GM18951 (cell line): Measurements from ENCODE around the gene CIRBP.

Experiments
- POLR2A ChIP-seq: IDR thresholded peaks from 4 replicates; pipeline ENCODE4 v1.6.1; 2011; ENCODE audit warnings: mild to moderate bottlenecking; ENCODE audit not compliant: insufficient read length, insufficient read depth; ENCODE audit errors: extremely low read depth
- in situ Hi-C: fragments of 300-500 bp; cut with MboI; formaldehyde crosslinking; loops from one replicate; pipeline ENCODE4 v1.12.0; 2022; ENCODE audit warnings: low sequenced_read_pairs, mixed read lengths, inconsistent platforms; ENCODE audit not compliant: unreplicated experiment

Gene CIRBP

GRCh38 chr19:1290703-1291651, 21.8 kb downstream of the CIRBP start:
- in situ Hi-C loops, result no loop called here

DNA sequence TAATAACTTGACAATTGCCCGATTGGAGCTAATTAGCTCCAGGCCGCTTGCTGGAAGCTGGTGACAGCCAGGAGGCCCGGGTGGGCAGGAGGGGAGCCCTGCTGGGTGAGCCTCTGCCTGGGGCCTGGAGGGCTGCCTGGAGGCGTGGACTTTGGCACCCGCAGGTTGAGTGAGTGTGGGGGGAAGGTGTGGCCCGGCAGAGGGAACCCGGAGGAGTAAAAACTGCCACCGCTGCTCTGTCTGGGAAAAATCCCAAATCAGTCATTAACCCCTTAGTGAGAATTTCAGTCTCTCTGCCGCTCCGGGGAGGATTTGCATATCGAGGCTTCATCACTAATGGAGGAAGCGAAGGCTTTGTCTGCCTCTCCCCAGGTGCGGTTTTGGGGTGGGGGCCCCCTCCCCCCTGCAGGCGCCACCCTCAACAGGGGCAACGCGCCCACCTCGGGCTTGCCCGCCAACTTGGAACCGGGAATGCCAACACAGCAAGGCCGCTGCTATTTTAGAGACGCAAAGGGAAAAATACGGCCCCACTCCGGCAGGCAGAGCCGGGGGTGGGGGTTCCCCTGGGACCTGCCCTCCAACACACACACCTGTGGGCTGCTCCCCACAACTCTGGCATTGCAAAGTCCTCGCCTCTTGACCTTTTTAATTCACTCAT, 22.8 kb downstream of the CIRBP start:
- no peak for TF ChIP-seq POLR2A
- in situ Hi-C loops, result no loop called here

More at GRCh38 chr19:1290703-1291651, 21.8 kb downstream of the CIRBP start:
- no peak for TF ChIP-seq POLR2A

DNA sequence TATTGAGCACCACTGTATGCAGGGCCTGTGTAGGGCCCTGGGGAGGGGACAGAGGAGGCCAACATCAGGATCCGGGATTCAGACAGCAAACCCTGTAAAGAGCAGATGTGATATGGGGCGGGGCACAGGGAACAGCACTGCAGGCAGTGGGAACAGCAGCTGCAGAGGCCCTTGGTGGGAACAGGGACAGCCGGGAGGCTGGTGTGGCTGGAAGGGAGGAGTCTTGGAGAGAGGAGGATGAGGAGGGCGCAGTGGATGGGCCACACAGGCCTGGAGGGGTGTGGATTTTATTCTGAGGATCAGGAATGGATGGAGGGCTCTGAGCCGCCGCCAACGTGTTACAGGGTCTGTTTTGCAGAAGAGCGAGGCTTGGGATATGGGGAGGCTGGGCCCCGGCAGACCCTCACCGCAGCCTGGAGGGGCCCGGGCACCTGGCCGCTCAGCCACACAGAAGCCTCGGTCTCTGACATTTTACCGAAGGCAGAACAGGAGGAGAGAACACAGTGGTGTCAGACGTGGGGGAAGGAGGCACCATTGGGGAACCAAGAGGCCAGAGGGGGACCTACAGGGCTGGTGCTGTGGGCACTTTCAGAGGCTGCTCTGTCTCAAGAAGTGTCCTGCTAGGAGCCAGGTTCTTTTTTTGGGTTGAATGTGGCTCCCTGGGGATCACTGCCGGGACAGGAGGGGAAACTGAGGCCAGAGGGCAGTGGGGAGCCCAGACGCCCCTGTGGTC, 23.5 kb downstream of the CIRBP start:
- no peak for TF ChIP-seq POLR2A
- in situ Hi-C loops, result no loop called here

DNA sequence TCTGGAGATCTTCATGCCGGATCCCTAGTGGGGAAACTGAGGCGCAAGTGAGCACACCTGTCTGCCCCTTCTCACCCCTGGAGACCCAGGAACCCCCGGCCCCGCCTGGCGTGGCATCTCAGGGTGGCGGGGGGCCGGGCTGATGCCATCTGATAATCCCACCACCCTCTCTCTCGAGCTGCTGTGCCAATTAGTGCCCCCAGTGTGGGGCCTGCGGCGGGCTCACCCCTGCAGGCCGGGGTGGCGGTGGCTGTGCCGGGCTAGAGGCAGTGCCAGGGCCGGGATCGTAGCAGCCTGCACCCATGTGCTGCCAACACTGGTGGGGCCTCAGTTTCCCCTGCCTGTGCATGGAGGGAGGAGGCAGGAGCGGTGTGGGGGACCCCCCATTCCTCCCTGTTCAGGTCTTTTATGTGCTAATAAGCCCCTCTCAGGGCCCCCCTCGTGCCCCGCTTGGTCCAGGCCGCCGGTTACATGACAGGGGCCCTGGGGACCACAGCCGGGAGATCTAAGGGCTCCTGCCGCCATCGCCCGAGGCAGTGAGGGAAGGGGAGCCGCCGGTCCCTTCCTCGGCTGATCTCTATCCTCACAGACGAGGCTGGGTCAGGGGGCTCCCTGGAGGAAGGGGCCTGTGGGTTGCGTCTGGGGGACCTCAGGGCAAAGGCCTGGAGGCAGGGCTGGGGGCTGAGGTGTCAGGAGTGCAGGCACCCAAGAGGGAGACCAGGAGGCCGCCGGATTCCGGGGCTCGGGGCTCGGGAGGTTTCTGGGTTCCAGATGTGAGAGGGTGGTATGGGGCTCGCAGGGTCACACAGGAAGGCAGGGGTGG, 24.9 kb downstream of the CIRBP start:
- in situ Hi-C loops, result no loop called here
- no peak for TF ChIP-seq POLR2A

GRCh38 chr19:1294688-1295087, 25.6 kb downstream of the CIRBP start:
- in situ Hi-C loops, result no loop called here
- no peak for TF ChIP-seq POLR2A

- no peak for TF ChIP-seq POLR2A
- in situ Hi-C loops, result no loop called here
These were observed 26.3 kb downstream of the CIRBP start for GRCh38 chr19:1295169-1296012.

- TF ChIP-seq POLR2A, result no peak
- in situ Hi-C loops, result no loop called here
These were observed 26.9 kb downstream of the CIRBP start for GRCh38 chr19:1296078-1296477.

- in situ Hi-C loops, result no loop called here
- TF ChIP-seq POLR2A, result no peak
These were observed 27.6 kb downstream of the CIRBP start for GRCh38 chr19:1296575-1297271.

GRCh38 chr19:1298235-1298634, 29.1 kb downstream of the CIRBP start:
- in situ Hi-C loops, result no loop called here
- no peak for TF ChIP-seq POLR2A

DNA sequence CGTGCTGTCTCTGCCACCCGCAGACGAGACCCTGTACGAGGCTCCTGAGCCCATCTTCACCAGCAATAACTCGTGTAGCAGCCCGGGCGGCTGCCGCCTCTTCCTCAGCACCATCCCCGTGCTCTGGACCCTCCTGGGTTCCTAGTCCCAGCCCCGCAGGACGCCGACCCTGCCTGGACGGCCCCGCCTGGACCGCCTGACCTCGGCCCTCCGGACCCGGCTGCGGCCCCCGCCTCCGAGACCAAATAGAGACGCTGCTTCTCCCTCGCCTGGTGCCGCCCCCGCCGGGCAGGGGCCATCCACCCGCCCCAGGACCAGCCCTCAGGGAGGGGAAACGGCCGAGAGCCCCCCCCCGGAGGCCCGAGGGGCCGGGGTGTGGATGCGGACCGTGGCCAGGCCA, 30.7 kb downstream of the CIRBP start:
- no peak for TF ChIP-seq POLR2A
- in situ Hi-C loops, result loop anchor here (10.0 kb wide), 1 partner anchor 75 kb away; no protein-coding TSS in a partner anchor
